ENCODE measurements around the gene ROMO1.
"Not testable (repeated sequence)": the region's sequence is repeated elsewhere in the genome, so short reads cannot be mapped to it uniquely, and the experiment has no call there.

DNA sequence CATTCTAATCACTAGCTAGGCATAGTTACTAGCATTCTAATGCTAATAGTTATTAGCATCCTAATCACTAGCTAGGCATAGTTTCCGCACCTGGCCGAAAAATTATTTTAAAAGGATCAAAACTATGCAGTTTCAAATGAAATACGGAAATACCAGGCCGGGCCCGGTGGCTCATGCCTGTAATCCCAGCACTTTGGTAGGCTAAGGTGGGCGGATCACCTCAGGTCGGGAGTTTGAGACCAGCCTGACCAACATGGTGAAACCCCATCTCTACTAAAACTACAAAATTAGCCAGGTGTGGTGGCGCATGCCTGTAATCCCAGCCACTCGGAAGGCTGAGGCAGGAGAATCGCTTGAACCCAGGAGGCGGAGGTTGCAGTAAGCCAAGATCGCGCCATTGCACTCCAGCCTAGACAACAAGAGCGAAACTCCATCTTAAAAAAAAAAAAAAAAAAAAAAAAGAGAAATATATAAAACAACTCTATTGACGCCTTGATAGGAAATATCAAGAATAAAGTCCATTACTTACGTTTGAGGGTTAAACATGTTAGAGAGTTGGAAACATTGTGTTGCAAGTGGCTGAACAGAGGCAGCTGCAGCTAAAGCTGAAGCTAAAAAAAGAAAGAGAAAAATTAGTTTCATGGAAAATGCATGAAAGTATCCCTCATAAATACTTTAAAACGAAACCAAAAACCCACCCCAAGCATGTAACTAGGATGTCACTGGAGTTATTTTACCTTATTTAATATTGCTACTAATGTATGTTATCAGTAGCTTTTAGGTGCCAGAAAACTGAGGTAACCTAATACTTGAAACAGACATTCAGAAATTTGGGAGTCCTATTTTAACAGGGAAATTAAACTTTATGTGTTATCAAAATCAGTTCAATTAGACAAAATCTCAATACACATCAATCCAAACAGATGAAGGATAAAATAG is 7.7 kb downstream of the ROMO1 start:
- TF ChIP-seq, protein P1, sequence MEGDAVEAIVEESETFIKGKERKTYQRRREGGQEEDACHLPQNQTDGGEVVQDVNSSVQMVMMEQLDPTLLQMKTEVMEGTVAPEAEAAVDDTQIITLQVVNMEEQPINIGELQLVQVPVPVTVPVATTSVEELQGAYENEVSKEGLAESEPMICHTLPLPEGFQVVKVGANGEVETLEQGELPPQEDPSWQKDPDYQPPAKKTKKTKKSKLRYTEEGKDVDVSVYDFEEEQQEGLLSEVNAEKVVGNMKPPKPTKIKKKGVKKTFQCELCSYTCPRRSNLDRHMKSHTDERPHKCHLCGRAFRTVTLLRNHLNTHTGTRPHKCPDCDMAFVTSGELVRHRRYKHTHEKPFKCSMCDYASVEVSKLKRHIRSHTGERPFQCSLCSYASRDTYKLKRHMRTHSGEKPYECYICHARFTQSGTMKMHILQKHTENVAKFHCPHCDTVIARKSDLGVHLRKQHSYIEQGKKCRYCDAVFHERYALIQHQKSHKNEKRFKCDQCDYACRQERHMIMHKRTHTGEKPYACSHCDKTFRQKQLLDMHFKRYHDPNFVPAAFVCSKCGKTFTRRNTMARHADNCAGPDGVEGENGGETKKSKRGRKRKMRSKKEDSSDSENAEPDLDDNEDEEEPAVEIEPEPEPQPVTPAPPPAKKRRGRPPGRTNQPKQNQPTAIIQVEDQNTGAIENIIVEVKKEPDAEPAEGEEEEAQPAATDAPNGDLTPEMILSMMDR (IDR thresholded peaks at IDR 0.05) = not testable (repeated sequence)
- TF ChIP-seq POLR2A (IDR thresholded peaks at IDR 0.05) = not testable (repeated sequence)
